GM12878 (cell line): ENCODE measurements around the gene EXOC7. TPM values are rescaled to one million over a fixed set of nuclear protein-coding genes. Genes with fewer than 3 reads are reported as not detected.

Source experiments
- BHLHE40 ChIP-seq, 2 experiments: fragments of 450-650 bp in 1 of 2; IDR thresholded peaks; 2 replicates each; pipeline ENCODE4 v1.6.1; 2011 to 2017; ENCODE audit warnings: low read depth in 2 of 2, borderline replicate concordance in 1 of 2, improper control_type of control experiment in 1 of 2, low read length in 1 of 2, mild to moderate bottlenecking in 1 of 2
- BRCA1 ChIP-seq: IDR thresholded peaks from 2 replicates; pipeline ENCODE4 v1.6.1; 2011; ENCODE audit warnings: low read depth, low read length, improper control_type of control experiment
- CBX3 ChIP-seq: fragments of 200-600 bp; sonication (generic); IDR thresholded peaks from 2 replicates; pipeline ENCODE4 v1.6.1; 2016; ENCODE audit warnings: low read depth, borderline replicate concordance
- EZH2 ChIP-seq: IDR thresholded peaks from 2 replicates; pipeline ENCODE4 v1.6.1; 2012; ENCODE audit warnings: low read depth, mild to moderate bottlenecking, control low read depth, inconsistent platforms, low read length, borderline replicate concordance; ENCODE audit not compliant: control insufficient read depth
- IKZF2 ChIP-seq, 2 experiments: fragments of 450-650 bp; IDR thresholded peaks; 2 replicates each; pipeline ENCODE4 v1.6.1; 2017; ENCODE audit warnings: mild to moderate bottlenecking in 2 of 2, moderate library complexity in 2 of 2
- MTA2 ChIP-seq: fragments of 450-650 bp; IDR thresholded peaks from 2 replicates; pipeline ENCODE4 v1.6.1; 2016; ENCODE audit warnings: low read depth, mild to moderate bottlenecking, moderate library complexity
- MYB ChIP-seq: fragments of 150-350 bp; IDR thresholded peaks from 2 replicates; pipeline ENCODE4 v1.6.1; 2014; ENCODE audit warnings: mild to moderate bottlenecking, low read depth, low read length, borderline replicate concordance
- MYC ChIP-seq: IDR thresholded peaks from 2 replicates; pipeline ENCODE4 v1.6.1; 2011; ENCODE audit warnings: mild to moderate bottlenecking, low read length, moderate library complexity, inconsistent platforms; ENCODE audit not compliant: insufficient read depth, insufficient replicate concordance, insufficient read length, severe bottlenecking
- NFIC ChIP-seq: IDR thresholded peaks from 2 replicates; pipeline ENCODE4 v1.6.1; 2012; ENCODE audit warnings: low read depth, mild to moderate bottlenecking, inconsistent platforms, low read length, moderate library complexity
- POLR2AphosphoS2 ChIP-seq: IDR thresholded peaks from 2 replicates; pipeline ENCODE4 v1.6.1; 2011; ENCODE audit warnings: low read depth, mild to moderate bottlenecking, low read length, improper control_type of control experiment, moderate library complexity
- POU2F2 ChIP-seq: IDR thresholded peaks from 3 replicates; pipeline ENCODE4 v1.6.1; 2011; ENCODE audit warnings: low read depth, mild to moderate bottlenecking, low read length, borderline replicate concordance
- RB1 ChIP-seq: fragments of 450-650 bp; formaldehyde crosslinking; IDR thresholded peaks from 2 replicates; pipeline ENCODE4 v1.6.1; 2017; ENCODE audit warnings: mild to moderate bottlenecking, borderline replicate concordance
- SIX5 ChIP-seq: IDR thresholded peaks from 2 replicates; pipeline ENCODE4 v1.6.1; 2011; ENCODE audit warnings: mild to moderate bottlenecking, low read depth, low read length, moderate library complexity; ENCODE audit not compliant: severe bottlenecking
- SMC3 ChIP-seq: IDR thresholded peaks from 2 replicates; pipeline ENCODE4 v1.6.1; 2011; ENCODE audit warnings: low read length, improper control_type of control experiment, borderline replicate concordance
- SREBF1 ChIP-seq: IDR thresholded peaks from 2 replicates; pipeline ENCODE4 v1.6.1; 2012; ENCODE audit warnings: mild to moderate bottlenecking, low read length
- TCF12 ChIP-seq: IDR thresholded peaks from 2 replicates; pipeline ENCODE4 v1.6.1; 2011; ENCODE audit warnings: low read depth, mild to moderate bottlenecking, low read length
- ZNF274 ChIP-seq: IDR thresholded peaks from one replicate; pipeline ENCODE4 v1.8.0; 2011; ENCODE audit not compliant: insufficient read length, insufficient read depth
- polyA plus RNA-seq, 11 experiments: library from polyadenylated mRNA; depleted of rRNA in 4 of 11; unstranded in 6 of 11; stranded (reverse) in 5 of 11; fragments of >200 nt; fragmentation: Nextera tagmentation in 4 of 11; fragmentation: Illumina TruSeq in 1 of 11; extraction: Ambion mirVana in 4 of 11; extraction: Trizol in 1 of 11; gene quantifications; 1 replicate in 1 of 11; 2 replicates in 10 of 11; pipeline versions ENCODE4 v1.2.1 to v1.2.3, GENCODE V29; 2011 to 2016; ENCODE audit warnings: inconsistent platforms in 2 of 11, missing spikeins in 2 of 11, low read depth in 1 of 11
- total RNA-seq, 4 experiments: library from RNA; depleted of rRNA in 3 of 4; stranded (reverse); fragments of >200 nt in 3 of 4; fragmentation: Illumina TruSeq in 1 of 4; extraction: Trizol in 1 of 4; gene quantifications; 2 replicates each; pipeline versions ENCODE4 v1.2.1 to v1.2.3, GENCODE V29; 2013 to 2021
- TF ChIP-seq, protein P1 (sequence below): fragments of 450-650 bp; IDR thresholded peaks from 2 replicates; pipeline ENCODE4 v1.6.1; 2016; ENCODE audit warnings: mild to moderate bottlenecking, moderate library complexity, borderline replicate concordance
- TF ChIP-seq, protein P2 (sequence below): fragments of 450-650 bp; IDR thresholded peaks from 2 replicates; pipeline ENCODE4 v1.6.1; 2016; ENCODE audit warnings: mild to moderate bottlenecking
- TF ChIP-seq, protein P3 (sequence below): fragments of 450-650 bp; IDR thresholded peaks from 2 replicates; pipeline ENCODE4 v1.6.1; 2017; ENCODE audit warnings: mild to moderate bottlenecking
- TF ChIP-seq, protein P4 (sequence below): fragments of 150-350 bp; IDR thresholded peaks from 2 replicates; pipeline ENCODE4 v1.6.1; 2014; ENCODE audit warnings: mild to moderate bottlenecking, low read depth, low read length

EXOC7 gene
- total and polyA plus RNA-seq, 10 of the 15 experiments (the other 5 are each of a cell fraction or from before 2014, with no cell fraction given), result 18.8 to 71.3 (median 48.2) TPM

DNA sequence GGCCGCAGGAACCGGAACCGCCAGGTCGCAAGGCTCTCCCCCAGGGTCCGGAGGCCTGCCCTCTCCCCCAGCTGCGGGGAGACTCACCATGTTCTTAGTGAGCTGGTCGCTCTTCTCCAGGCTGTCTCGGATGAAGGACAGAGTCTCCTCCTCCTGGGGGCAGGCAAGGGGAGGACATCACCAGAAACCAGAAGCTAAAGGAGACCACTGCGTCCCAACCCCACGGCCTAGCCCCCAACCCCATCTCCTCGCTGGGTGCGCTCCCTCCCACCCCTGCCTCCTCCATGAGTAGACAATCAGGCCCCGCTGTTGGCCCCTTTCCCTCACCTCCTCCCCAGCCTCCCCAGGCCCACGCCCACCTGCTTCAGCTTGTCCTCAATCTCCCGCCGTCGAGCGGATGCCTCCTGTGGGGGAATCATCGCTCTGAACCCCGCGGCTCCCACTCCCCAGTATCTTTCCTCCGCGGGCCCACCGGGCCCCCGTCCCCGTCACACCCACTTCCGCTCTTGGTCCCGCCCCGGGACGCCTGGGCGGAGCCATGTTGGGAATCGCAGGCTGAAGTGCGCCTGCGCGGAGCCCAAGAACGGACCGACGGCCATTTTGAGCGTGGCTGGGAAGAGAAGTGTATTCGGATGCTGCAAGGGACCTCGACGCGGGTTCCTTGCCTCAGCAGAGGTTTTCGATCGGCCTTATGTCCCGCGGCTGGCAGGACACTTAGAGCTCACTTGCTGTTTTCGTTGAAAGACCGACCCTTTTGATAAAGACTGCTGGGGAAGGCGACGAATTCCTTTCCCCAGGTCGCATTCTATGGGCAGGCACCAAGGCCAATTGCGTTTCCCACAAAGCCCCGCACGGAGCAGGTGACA is at the start of gene EXOC7 (continued):
- TF ChIP-seq, protein P1, sequence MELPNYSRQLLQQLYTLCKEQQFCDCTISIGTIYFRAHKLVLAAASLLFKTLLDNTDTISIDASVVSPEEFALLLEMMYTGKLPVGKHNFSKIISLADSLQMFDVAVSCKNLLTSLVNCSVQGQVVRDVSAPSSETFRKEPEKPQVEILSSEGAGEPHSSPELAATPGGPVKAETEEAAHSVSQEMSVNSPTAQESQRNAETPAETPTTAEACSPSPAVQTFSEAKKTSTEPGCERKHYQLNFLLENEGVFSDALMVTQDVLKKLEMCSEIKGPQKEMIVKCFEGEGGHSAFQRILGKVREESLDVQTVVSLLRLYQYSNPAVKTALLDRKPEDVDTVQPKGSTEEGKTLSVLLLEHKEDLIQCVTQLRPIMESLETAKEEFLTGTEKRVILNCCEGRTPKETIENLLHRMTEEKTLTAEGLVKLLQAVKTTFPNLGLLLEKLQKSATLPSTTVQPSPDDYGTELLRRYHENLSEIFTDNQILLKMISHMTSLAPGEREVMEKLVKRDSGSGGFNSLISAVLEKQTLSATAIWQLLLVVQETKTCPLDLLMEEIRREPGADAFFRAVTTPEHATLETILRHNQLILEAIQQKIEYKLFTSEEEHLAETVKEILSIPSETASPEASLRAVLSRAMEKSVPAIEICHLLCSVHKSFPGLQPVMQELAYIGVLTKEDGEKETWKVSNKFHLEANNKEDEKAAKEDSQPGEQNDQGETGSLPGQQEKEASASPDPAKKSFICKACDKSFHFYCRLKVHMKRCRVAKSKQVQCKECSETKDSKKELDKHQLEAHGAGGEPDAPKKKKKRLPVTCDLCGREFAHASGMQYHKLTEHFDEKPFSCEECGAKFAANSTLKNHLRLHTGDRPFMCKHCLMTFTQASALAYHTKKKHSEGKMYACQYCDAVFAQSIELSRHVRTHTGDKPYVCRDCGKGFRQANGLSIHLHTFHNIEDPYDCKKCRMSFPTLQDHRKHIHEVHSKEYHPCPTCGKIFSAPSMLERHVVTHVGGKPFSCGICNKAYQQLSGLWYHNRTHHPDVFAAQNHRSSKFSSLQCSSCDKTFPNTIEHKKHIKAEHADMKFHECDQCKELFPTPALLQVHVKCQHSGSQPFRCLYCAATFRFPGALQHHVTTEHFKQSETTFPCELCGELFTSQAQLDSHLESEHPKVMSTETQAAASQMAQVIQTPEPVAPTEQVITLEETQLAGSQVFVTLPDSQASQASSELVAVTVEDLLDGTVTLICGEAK, result peak; percentile 81; the same call in 1 of the 2 replicates
- TF ChIP-seq MTA2 (no peak), SMC3 (no peak), POU2F2 (peak; percentile 78; the same call in 2 of the 3 replicates), SREBF1 (no peak), ZNF274 (no peak), BHLHE40 (IDR thresholded peaks at IDR 0.05; ENCODE audit: borderline replicate concordance in 1 of 2, low read depth in 2 of 2, low read length in 1 of 2) (no peak), MYC (no peak), SIX5 (no peak), POLR2AphosphoS2 (peak; percentile 65; the same call in 1 of the 2 replicates), EZH2 (no peak), NFIC (no peak), CBX3 (no peak), TCF12 (no peak), RB1 (no peak), MYB (no peak), BRCA1 (no peak), IKZF2 (IDR thresholded peaks at IDR 0.05) (no peak)
- TF ChIP-seq, protein P2, sequence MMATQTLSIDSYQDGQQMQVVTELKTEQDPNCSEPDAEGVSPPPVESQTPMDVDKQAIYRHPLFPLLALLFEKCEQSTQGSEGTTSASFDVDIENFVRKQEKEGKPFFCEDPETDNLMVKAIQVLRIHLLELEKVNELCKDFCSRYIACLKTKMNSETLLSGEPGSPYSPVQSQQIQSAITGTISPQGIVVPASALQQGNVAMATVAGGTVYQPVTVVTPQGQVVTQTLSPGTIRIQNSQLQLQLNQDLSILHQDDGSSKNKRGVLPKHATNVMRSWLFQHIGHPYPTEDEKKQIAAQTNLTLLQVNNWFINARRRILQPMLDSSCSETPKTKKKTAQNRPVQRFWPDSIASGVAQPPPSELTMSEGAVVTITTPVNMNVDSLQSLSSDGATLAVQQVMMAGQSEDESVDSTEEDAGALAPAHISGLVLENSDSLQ, result peak; percentile 22; the same call in 1 of the 2 replicates
- TF ChIP-seq, protein P3, sequence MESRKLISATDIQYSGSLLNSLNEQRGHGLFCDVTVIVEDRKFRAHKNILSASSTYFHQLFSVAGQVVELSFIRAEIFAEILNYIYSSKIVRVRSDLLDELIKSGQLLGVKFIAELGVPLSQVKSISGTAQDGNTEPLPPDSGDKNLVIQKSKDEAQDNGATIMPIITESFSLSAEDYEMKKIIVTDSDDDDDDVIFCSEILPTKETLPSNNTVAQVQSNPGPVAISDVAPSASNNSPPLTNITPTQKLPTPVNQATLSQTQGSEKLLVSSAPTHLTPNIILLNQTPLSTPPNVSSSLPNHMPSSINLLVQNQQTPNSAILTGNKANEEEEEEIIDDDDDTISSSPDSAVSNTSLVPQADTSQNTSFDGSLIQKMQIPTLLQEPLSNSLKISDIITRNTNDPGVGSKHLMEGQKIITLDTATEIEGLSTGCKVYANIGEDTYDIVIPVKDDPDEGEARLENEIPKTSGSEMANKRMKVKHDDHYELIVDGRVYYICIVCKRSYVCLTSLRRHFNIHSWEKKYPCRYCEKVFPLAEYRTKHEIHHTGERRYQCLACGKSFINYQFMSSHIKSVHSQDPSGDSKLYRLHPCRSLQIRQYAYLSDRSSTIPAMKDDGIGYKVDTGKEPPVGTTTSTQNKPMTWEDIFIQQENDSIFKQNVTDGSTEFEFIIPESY, result no peak
- TF ChIP-seq, protein P4, sequence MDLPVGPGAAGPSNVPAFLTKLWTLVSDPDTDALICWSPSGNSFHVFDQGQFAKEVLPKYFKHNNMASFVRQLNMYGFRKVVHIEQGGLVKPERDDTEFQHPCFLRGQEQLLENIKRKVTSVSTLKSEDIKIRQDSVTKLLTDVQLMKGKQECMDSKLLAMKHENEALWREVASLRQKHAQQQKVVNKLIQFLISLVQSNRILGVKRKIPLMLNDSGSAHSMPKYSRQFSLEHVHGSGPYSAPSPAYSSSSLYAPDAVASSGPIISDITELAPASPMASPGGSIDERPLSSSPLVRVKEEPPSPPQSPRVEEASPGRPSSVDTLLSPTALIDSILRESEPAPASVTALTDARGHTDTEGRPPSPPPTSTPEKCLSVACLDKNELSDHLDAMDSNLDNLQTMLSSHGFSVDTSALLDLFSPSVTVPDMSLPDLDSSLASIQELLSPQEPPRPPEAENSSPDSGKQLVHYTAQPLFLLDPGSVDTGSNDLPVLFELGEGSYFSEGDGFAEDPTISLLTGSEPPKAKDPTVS, result no peak; the same call in 1 of the 2 replicates
